HEK293T (cell line): ENCODE measurements around the gene KIF1C.

Experiments used
- ELF4 ChIP-seq: fragments of 450-650 bp; IDR thresholded peaks from 2 replicates; pipeline ENCODE4 v1.6.1; 2017; ENCODE audit warnings: antibody characterized with exemption
- FOXK2 ChIP-seq: fragments of 450-650 bp; IDR thresholded peaks from 2 replicates; pipeline ENCODE4 v1.6.1; 2016; ENCODE audit warnings: mild to moderate bottlenecking
- FOXM1 ChIP-seq: fragments of 450-650 bp; IDR thresholded peaks from 2 replicates; pipeline ENCODE4 v1.6.1; 2017; ENCODE audit warnings: mild to moderate bottlenecking, borderline replicate concordance
- LEF1 ChIP-seq: fragments of 450-650 bp; IDR thresholded peaks from 2 replicates; pipeline ENCODE4 v1.6.1; 2017; ENCODE audit warnings: mild to moderate bottlenecking, borderline replicate concordance
- SP1 ChIP-seq: fragments of 450-650 bp; IDR thresholded peaks from 2 replicates; pipeline ENCODE4 v1.6.1; 2017
- SUZ12 ChIP-seq: fragments of 450-650 bp; IDR thresholded peaks from 2 replicates; pipeline ENCODE4 v1.6.1; 2016; ENCODE audit warnings: mild to moderate bottlenecking

DNA sequence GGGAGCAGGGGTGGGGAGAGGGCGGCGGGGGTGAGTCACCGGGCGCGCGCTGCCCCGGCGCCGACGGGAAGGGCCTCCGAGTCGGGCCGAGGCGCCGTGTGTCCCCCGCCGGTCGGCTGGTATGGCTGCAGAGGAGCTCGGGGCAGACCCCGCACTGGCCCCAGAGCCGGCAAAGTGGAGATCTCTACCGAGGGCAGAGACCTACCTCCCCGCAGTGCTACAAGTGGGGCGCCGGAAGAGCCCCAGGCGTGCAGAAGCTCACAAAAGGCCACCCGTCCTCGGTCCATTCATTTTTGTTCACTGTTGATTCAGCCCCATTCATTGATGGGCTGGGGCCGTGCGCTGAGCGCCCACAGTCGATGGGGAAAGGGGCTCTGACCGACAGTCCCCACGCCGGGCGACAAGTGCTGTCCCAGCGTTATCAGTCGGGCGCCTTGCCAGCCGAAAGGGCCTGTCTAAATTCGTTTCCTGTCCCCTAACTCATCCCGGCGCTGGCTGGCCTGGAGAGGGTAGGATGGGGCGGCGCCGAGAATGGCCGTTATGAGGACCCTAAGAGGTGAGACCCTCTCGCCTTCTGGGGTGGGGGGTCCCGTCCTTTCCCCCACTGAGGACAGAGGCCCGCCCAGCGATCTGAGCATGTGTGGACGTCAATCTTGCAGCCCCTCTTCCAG lies 47.5 kb upstream of the KIF1C start:
- TF ChIP-seq ELF4 = no peak
- no peak for TF ChIP-seq FOXK2
- no peak for TF ChIP-seq LEF1
- TF ChIP-seq SUZ12 = no peak
- no peak for TF ChIP-seq FOXM1
- TF ChIP-seq SP1 = no peak
